NOMO-1 treated with DMSO at 0.1 percent for 48 hours (cell line): Measurements from ENCODE around the gene ATP2C2.
"Not testable (repeated sequence)": the region's sequence is repeated elsewhere in the genome, so short reads cannot be mapped to it uniquely, and the experiment has no call there.

Experiments used
- DNase-seq: peaks from one replicate; lab custom pipeline; 2025; ENCODE audit not compliant: unreplicated experiment; lab: John Stamatoyannopoulos, UW

ATP2C2 gene

DNA sequence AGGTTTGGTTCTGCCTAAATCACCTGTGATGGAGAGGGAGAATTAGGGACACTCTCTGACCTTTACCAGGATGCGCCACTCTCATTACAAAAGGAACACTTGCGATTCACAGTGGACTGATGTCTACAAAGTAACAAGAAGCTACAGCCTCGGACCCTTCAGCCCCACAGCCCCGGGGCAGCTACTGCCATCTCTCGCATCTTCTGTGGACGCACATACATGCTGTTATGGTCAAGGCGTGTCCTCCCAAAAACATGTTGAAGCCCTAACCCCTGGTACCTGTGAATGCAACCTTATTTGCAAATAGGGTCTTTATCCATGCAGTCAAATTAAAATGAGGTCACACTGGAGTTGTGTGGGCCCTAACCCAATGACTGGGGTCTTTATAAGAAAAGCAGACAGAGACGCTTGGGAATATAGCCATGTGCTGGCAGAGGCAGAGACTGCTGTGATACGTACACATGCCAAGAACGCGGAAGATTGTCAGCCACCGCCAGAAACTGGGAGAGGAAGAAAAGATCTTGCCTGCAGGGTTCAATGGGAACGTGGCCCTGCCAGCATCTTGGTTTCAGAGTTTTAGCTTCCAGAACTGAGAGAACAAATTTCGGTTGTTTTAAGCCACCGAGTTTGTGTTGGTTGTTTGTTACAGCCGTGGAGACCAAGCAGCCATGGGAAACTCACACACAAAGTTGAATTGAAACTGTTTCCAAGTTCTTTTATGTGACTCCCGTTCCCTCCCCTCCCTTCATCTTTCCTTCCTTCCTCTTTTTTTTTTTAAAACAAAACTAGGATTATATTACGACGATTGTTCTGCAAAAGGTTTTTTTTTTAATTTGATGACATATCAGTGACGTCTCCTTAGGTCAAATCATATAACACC is 23.1 kb downstream of the ATP2C2 start:
- peak; percentile 45 for DNase-seq

DNA sequence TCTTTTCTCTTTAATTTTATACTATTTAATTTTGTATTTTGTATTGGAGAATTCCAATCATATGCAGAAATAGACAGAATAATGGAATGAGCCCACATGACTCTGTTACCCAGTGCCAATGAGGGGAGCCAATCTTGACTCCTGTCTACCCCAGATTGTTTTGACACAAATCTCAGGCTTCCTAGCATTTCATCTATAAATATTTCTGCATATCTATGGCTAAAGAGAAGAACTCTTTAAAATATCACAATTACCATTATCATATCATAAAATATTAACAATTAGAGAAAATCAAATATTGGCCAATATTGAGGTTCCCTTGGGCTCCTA is 23.7 kb downstream of the ATP2C2 start:
- no peak for DNase-seq

DNA sequence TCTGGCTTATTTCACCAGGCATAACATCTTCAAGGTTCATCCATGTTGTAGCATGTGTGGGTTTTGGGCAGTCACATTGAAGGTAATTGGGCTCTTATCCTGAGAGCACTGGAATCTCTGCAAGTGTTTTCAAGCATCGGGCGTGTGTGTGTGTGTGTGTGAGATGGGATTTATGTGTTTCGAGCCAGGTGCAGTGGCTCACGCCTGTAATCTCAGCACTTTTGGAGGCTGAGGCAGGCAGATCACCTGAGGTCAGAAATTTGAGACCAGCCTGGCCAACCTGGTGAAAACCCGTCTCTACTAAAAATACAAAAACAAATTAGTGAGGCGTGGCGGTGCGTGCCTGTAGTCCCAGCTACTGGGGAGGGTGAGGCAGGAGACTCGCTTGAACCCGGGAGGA is 27.7 kb downstream of the ATP2C2 start:
- not testable (repeated sequence) for DNase-seq

DNA sequence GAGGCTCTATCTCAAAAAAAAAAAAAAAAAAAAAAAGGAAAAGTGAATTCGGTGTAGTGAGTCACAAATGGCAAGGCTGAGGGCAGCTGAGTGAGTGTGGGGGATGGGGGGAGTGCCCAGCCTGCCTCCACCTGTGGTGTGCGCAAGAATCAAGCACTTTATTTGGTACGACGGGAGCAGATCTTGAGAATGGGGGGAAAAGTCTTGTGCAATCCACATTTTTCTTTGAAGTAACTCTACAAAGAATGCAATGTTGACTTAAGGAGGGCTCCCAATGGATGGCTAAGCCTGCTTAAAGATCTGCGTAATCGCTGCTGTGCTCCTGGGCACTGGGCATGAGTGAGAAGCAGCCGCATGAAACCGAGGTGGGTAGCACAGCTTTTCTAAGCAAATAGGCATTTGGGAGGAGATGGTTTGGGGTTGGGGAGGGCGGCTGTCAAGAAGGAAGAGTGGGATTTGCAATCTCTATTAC is 28.2 kb downstream of the ATP2C2 start:
- no peak for DNase-seq

DNA sequence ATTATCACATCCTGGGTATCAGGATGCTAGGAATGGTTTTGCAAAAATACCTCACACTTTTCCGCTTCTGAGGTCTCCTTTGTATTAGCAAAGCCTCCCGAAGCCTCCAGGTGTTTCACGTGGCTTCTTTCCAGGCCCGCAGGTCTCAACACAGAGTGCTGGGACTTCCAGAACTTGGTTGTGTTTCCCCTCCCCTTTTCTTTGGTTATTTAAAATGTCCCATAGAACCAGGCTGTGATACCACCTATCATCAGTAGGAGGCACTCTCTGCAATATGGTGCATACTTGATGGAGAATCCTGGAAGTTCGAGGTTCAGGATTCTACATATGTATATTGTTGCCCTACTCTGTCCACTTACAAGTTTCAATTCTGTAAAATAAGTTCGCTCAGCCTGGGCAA is 28.8 kb downstream of the ATP2C2 start:
- DNase-seq, result no peak

DNA sequence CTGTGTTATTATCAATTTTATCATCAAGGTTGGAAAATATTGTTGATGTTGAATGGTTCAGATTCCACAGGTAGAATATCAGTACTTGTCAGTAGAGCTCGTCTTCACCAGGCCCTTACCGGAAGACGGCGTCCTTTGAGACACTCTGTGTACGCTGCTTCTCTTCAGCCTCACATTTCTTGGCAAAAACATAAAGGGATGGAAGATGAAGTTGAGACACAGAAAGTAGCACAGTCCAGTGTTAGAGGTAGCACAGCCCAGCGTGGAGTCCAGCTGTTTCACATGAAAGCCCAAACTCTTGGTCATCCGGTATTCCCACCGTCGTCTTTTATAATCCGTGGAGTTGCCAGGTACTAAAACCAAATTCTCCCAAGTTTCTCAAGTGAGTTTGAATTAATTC is 30.4 kb downstream of the ATP2C2 start:
- DNase-seq, result no peak

DNA sequence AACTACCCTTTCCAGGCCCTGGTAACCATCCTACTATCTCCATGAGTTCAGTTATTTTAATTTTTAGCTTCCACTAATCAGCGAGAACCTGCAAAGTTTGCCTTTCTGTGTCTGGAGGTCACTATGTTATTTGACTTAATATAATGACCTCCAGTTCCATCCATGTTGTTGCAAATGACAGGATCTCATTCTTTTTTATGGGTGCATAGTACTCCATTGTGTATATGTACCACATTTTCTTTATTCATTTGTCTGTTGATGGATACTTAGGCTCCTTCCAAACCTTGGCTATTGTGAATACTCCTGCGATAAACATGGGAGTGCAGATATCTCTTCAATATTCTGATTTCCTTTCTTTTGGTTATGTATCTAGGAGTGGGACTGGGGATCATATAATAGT is 31.6 kb downstream of the ATP2C2 start:
- not testable (repeated sequence) for DNase-seq

DNA sequence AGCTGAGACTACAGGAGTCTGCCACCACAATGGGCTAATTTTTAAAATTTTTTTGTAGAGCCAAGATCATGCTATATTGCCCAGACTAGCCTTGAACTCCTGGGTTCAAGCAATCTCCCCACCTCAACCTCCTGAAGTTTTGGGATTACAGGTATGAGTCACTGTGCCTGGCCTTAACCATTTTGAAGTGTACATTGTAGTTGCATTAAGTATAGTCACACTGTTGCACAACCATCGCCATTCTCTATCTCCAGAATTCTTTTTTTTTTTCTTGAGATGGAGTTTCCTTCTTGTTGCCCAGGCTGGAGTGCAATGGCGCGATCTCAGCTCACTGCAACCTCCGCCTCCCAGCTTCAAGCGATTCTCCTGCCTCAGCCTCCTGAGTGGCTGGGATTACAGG is 35.1 kb downstream of the ATP2C2 start:
- not testable (repeated sequence) for DNase-seq

DNA sequence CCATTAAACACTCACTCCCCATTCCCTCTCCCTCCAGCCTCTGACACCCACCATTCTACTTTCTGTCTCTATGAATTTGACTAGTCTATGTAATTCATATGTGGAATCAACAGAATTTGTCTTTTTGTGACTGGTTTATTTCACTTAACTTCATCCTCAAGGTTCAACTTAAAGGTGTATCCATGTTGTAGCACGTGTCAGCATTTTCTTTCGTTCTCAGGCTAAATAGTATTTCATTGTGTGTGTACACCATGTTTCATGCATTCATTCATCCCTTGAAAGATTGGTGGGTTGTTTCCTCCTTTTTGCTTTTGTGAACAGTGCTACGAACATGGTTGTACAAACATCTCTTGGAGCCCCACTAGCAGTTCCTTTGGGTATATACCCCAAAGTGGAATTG is 36.0 kb downstream of the ATP2C2 start:
- DNase-seq, result no peak

DNA sequence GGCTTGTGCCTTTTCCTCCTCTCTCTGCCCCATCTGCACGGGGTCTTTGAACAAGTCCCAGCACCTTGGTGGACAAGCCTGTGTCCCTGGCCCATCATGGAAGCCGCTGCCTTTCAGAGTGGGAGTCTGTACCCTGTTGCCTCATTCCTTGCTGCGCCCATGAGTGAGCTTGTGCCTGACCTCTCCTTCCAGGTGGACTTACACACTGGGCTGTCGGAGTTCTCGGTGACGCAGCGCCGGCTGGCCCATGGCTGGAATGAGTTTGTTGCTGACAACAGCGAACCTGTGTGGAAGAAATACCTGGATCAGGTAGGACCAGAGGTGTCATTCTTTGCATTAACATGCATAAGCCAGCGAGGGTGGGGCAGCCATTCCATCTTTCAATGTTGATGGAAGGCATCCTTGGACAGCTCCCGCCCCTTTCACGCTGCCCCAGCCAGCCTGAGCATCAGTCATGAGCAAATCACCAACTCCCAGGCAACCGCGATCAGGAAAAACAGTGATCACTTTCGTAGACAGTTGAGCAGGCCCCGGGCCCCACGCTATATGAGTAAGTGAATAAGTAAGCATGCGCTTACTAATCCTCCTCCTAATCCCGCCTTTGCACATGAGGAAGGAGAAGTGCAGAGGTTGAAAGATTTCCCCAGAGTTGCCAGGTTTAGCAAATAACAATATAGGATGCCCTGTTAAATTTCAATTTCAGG is 36.8 kb downstream of the ATP2C2 start:
- no peak for DNase-seq

DNA sequence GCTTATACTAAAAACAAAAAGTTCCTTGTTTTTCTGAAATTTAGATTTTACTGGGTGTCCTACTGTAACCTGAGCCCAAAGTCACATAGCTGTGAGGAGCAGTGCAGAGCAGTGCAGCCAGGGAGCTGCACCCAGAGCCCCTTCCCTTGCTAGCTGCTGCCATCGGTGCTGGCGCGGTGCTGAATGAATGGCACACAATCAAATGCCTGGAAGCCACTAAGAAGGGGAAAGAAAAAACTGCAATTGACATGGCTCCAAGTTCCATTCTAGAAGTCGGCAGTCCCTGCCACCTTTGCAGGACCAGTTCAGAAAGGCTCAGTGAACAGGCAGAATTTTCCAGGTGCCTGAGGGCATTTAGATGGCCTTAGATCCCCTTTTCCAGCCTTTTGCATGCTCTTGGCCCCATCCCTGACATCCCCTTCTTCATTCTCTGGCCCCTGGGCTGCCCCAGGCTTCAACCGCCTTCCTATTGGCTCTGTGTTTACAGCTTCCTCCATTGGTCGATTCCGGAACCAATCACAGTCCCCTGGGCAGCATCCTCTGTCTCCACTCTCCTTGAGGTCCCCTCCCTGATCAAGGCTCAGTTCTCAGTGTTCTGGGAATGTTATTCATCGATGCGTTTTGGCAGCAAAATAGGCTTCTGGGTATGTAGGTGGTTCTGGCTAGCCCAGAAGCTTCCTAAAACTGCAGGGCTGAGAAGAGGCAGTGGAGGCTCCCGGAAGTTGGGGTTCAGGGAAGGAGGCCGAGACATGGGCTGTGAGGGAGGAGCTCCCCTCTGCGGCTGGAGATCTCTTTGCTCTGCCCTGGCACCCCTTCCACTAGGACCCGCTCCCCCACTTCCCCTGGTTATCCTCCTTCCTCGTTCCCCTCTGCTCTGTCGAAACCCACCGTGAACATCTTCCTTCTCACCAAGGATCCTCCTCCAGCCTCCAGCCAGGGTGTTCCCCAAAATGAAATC is 37.9 kb downstream of the ATP2C2 start:
- DNase-seq, result no peak

DNA sequence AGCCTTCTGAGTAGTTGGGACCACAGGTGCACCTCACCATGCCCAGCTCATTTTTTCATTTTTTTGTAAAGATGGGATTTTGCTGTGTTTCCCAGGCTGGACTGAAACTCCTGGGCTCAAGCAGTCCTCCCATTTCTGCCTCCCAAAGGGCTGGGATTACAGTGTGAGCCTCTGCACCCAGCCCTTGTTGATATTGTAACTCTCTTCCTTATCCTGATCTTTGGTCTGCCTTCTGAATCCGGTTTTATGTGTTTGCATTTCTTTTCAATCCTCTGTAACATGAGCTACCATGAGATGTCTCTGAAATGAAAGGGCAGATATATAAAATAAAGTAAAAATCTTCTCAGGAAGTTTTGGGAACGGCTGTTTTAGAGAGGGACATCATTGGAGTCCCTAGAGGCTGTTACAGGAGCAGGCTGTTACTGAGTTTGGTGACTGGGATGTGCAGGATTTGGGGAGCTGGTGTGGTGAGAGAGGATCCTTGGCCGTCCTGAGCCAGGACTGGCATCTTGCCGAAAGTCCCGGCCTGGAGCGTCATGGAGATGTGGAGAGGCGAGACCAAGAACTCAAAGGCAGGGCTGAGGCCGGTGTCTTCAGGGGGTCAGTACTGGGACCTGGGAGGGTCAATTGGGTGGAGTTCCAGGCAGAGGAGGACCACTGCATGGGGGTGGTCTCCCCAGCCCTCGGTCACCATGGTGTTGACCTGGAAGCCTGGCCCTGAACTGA is 39.4 kb downstream of the ATP2C2 start:
- no peak for DNase-seq

DNA sequence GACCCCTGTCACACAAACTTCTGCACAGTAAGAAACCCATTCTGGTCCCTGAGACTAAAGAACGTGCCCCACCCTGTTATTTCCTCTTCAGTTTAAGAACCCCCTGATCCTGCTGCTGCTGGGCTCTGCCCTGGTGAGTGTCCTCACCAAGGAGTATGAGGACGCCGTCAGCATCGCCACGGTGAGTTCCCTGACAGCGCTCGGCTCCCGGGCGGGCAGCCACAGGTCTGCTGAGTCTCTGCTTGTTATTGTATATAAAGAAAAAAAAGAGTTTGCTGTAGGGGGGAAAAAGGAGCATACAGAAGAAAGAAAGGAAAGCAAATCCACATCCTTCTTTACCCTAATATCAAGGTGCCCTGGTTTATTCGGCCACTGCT is 40.0 kb downstream of the ATP2C2 start:
- no peak for DNase-seq

DNA sequence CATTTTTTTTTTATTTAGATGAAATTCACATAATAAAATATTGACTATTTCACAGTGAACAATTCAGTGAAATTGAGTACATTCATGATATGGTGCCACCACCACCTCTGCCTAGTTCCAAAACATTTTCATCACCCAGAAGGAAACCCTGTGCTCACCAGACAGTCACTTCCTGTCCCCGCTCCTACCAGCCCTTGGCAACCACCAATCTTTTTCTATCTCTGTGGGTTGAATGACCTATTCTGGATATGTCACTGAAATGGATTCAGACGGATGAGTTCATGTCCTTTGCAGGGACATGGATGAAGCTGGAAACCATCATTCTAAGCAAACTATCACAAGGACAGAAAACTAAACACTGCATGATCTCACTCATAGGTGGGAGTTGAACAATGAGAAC is 40.5 kb downstream of the ATP2C2 start:
- DNase-seq, result no peak

DNA sequence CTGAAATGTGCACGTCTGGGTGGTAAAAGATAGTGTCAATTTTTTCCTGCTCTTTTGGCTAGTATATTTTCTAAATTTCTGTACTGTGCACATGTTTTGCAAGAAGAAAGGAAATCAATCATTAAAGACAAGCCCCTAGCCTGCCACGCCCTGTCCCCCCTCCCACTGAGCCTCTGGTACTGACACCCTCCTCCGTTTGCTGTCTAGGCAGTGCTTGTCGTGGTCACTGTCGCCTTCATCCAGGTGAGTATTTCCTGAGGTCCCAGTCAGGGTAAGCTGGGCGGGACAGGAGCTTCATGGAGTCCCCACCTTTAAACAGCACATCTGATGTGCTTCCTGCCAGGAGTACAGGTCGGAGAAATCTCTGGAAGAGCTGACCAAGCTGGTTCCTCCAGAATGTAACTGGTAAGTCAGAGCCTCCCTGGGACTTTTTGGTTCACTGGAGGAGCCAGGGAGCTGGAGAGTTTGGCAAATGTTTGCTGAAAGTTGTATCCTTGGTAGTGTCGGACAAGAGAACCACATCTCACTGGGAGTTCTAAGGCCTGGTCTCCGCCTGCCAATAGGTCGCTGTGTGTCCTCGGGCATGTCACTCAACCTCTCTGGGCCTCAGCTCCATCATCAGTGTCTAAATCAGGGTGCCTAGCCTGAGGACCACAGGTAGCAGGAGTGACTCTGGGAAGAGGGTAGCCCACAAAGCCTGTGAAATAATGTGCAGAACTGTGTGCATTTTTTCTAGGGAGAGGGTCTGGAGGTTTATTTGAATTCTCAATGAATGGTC is 42.2 kb downstream of the ATP2C2 start:
- no peak for DNase-seq

DNA sequence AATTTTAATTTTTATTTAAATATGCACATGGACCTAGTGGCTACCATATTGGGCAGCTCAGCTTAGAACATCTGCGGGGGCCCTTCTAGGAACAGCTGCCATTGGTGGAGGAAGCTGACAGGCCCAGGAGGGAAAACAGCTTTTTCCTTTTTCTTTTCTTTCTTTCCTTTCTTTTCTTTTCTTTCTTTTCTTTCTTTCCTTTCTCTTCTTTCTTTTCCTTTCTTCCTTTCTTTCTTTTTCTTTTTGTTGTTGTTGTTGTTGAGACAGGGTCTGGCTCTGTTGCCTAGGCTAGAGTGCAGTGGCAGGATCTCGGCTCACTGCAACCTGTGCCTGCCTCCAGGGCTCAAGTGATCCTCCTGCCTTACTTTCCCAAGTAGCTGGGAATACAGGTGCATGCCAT is 43.4 kb downstream of the ATP2C2 start:
- no peak for DNase-seq

DNA sequence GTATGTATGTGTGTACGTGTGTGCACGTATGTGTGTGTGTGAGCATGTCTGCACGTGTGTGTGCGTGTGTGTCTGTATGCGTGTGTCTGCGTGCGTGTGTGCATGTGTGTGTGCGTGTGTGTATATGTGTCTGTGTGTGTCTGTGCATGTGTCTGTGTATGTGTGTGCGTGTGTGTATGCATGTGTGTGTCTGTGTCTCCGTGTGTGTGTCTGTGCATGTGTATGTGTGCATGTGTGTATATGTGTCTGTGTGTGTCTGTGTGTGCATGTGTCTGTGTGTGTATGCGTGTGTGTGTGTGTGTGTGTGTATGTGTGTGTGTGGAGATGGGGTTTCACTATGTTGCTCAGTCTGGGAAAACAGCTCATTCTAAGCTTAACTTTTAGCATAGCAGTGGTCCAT is 43.9 kb downstream of the ATP2C2 start:
- DNase-seq, result no peak

DNA sequence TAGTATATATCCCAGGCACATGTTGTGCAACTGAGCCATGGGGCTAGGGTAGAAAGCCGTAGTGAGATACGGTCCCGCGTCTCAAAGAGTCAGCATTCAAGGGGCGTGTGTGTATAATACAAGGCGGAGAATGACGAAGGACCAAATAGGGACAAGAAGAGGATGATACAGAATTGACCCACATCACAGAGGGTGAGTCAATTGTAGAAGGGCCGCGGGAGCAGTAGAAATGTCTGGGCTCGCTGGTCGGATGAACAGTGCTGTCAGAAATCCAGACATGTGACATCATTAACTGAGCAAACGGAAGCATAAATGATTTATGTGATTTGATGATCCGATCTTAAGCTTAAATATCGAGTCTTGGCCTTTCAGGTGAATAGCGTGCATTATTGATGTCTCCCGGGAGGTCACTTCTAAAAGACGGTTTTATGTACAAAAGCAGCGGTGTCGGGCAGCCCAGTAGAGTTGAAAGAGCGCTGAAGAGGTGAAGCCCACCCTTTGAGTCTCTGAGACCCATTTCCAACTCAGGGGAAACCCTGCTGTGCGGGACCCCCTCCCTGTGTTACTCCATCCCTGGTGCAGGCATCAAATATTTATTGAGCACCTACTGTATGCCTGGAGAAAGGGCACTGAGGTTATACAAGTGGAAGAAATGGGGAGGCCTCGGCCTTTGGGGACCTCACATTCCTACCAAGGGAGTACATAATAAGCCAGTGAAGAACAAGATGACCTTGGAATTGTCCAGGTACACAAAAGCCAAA is 45.1 kb downstream of the ATP2C2 start:
- no peak for DNase-seq

DNA sequence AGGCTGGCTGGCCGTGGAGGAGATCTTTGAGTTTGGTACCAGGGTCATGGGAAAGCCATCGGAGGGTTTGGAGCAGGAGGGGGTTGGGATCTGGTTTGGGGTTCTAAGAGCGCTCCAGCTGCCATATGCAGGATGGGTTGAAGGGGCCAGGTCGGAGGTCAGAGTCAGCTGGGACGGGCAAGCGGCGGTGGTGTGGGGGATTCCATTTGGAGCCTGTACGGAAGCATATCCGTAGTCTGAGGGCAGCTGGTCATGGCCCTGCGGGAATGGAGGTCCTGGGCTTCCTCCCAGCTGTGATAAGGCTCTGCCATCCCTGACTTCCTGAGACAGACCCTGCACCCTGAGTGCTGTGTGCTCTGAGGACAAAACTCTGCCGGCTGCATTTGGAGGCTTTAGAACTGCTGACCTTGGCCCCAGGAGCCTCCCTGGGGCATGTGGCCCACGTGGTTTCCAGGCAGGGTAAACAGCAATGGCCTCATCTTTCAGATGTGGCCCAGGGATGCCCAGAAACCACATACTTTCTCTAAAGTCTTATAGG is 46.5 kb downstream of the ATP2C2 start:
- DNase-seq, result no peak
